Left renal cortex interstitium (tissue), 4 donors: ENCODE measurements around the gene TNFRSF4. TPM values are rescaled to one million over a fixed set of nuclear protein-coding genes. Genes with fewer than 3 reads are reported as not detected.
"Not testable (repeated sequence)": the region's sequence is repeated elsewhere in the genome, so short reads cannot be mapped to it uniquely, and the experiment has no call there.

Experiments used
- DNase-seq, 4 donors: peaks; one replicate each; pipeline ENCODE4 v3.0.0-alpha.2; 2013; ENCODE audit warnings: low read depth in 4 of 4, low spot score in 2 of 4, missing footprints in 1 of 4
- polyA plus RNA-seq, 4 donors: library from polyadenylated mRNA; unstranded; fragments of 120-200 nt; gene quantifications; one replicate each; pipeline ENCODE4 v1.2.1, GENCODE V29; 2013; ENCODE audit not compliant: insufficient read length in 4 of 4

TNFRSF4 gene
- polyA plus RNA-seq, 4 donors = 1.7 to 3.1 (median 2.0) TPM

DNA sequence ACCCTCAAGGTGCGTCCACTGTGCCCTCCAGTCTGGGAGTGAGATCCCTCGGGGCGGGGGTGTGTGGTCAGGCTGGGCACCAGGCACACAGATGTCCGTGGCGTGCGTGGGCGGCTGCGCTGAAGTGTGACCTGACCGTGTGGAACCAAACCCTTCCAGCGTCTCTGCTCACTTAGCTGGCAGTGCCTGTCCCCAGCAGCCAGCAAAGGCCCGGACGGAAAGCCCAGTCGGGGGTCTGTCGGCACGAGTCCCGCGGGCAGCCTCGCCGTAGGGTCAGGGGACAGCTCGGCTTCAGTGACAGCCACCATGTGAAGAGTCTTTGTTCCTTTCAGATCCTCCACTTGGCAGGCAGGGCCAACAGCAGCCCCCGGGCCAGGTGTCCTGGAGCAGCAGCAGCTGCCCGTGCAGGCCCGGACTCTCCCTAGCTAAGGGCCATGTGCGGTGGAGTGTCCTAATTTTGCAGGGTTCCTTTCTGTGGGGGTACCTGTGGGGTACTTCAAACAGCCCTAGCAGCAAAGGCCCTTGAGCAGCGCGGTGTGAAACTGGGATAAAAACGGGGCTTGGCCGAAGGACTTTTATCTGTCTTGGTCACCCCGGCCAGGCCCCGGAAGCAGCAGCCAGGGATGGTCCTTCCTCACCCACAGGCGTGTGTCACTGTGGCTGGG is 28.7 kb downstream of the TNFRSF4 start:
- no peak for DNase-seq

- no peak for DNase-seq
These were observed 29.8 kb downstream of the TNFRSF4 start for GRCh38 chr1:1183833-1184775.

DNA sequence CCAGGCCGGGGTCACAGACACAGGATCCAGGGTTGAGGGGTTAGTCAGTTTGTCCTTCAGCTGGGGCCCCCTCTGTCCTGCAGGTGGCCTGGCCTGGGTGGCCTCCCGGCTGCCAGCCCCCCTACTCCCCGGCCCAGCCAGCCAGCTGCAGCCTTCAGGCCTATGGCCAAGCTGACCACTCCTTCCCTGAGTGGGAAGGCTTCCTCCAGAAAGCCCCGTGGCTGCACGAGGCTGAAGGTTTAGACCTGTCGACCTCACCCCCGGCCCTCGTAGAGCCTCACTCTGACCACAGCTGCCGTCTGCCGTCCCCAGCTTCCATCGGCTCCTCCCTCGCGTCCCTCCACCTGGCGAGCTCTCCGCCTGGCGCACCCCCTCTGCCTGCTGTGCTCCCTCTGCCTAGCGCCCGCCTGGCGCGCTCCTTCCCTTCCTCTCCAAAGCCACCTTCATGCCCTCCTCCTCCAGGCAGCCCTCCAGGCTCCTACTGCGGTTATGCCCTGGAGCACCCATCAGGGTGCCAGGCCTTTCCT is 30.7 kb downstream of the TNFRSF4 start:
- DNase-seq = no peak

DNA sequence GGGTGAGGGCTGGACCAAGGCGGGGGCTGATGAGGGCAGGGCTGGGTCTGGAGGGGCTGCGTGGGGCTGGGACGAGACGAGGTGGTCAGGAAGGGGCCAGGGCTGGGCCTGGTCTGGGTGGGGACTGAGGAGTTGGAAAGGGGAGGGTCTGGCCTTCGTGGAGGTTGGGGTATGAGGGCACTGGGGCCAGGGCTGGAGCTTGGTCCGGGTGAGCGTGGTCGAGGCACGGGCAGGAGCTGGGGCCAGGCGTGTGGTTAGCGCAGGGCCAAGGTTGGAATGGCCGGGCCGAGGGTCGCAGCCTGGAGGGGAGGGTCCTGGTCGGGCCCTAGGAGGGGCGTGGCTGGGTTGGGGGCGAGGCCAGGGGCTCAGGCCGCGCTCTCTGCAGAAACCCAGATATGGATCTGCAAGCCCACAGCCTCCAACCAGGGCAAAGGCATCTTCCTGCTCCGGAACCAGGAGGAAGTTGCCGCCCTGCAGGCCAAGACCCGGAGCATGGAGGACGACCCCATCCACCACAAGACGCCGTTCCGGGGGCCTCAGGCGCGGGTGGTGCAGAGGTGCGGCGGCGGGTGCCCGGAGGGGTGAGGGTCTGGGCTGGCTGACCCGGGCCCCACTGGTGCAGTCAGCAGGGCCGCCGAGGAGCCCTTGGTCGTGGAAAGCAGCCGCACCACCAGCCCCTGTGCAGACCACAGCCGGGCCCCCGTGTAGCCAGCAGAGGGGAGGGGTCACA is 31.3 kb downstream of the TNFRSF4 start:
- no peak for DNase-seq

- no peak for DNase-seq
These were observed 32.0 kb downstream of the TNFRSF4 start for GRCh38 chr1:1181938-1182410.

GRCh38 chr1:1181129-1181937 is 32.6 kb downstream of the TNFRSF4 start:
- no peak for DNase-seq

GRCh38 chr1:1179983-1180861 is 33.7 kb downstream of the TNFRSF4 start:
- no peak for DNase-seq

DNA sequence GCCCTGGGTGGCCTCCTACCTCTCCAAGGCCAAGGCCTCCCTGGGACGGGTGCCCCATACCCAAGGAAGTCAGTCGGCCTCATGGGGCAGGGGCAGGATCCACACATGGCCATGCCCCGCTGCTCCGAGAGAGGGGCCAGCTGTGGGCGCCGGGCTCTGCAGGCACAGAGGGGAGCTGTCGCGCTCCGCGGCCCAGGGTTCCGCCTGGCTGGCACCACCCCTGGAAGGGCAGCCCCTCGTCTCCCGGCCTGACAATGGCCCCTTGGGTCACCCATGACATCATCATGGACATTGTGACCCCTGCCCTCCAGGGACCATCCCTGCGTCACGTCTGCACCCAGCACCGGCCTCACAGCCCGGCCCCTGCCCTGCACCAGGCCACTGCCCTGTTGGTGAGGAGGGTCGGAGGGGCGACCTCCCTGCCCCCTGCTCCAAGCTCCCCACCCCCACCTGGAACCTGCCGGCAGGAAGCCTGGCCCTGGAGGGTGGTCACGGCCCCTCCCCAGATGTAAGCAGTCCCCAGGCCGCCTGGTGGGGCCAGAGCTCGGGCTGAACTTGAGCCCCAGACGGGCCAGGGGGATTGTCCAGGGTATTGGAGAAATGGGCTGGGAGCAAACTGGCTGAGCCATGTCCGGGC is 34.5 kb downstream of the TNFRSF4 start:
- no peak for DNase-seq

- no peak for DNase-seq
These were observed 35.1 kb downstream of the TNFRSF4 start for GRCh38 chr1:1178794-1179331.

- no peak for DNase-seq
These were observed 36.3 kb downstream of the TNFRSF4 start for GRCh38 chr1:1177452-1178206.

- no peak for DNase-seq
These were observed 37.0 kb downstream of the TNFRSF4 start for GRCh38 chr1:1176931-1177330.

DNA sequence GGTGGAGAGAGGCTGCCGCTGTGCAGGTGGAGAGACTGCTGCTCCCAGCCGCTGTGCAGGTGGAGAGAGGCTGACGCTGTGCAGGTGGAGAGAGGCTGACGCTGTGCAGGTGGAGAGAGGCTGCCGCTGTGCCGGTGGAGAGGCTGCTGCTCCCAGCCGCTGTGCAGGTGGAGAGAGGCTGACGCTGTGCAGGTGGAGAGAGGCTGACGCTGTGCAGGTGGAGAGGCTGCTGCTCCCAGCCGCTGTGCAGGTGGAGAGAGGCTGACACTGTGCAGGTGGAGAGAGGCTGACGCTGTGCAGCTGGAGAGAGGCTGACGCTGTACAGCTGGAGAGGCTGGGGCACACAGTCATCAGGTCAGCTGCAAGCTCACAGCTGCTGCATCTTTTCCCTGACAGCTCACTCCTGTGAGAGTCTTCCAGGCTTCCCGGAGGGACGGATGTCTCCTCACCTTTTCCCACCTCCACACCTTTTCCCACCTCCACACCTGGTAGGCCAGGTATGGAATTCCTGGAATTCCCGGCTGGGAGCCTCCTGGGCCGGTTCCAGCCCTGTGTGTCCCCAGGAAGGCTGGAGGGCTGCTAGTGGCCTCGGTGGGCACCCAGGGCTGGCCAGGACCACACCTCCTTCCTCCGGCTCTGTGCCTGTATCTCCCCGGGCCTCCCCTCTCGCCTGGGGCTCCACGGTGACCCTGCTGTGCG is 37.7 kb downstream of the TNFRSF4 start:
- not testable (repeated sequence) for DNase-seq

- DNase-seq = no peak
These were observed 38.5 kb downstream of the TNFRSF4 start for GRCh38 chr1:1175221-1176062.

GRCh38 chr1:1173793-1174415 is 40.0 kb downstream of the TNFRSF4 start, which contains the start of gene TTLL10:
Gene TTLL10 (plus strand): TSS chr1:1173880. CDS start chr1:1179216, 5,336 bp downstream.
- peak in 1 of 4 donors; percentile 59 for DNase-seq

- no peak for DNase-seq
These were observed 40.7 kb downstream of the TNFRSF4 start for GRCh38 chr1:1173061-1173792.
